Smooth muscle cell (in vitro differentiated cells): ENCODE measurements around the gene KIF5C. TPM values are rescaled to one million over a fixed set of nuclear protein-coding genes. Genes with fewer than 3 reads are reported as not detected.

Experiments
- DNase-seq: peaks from one replicate; lab custom pipeline; 2025; ENCODE audit not compliant: unreplicated experiment; lab: John Stamatoyannopoulos, UW
- H2AFZ ChIP-seq: fragments of 200-600 bp; sonication (generic); 2 replicates; pipeline ENCODE4 v1.6.0; 2016; ENCODE audit warnings: antibody characterized with exemption, low read depth, mild to moderate bottlenecking
- H3F3A ChIP-seq: fragments of 200-600 bp; sonication (generic); 2 replicates; pipeline ENCODE4 v1.6.0; 2017; ENCODE audit warnings: antibody characterized with exemption, low read depth
- H3K27ac ChIP-seq: fragments of 200-600 bp; sonication (generic); 2 replicates; pipeline ENCODE4 v1.5.1; 2016; ENCODE audit warnings: low read depth, mild to moderate bottlenecking
- H3K27me3 ChIP-seq: fragments of 200-600 bp; sonication (generic); 2 replicates; pipeline ENCODE4 v1.6.1; 2016; ENCODE audit warnings: low read depth, mild to moderate bottlenecking
- H3K36me3 ChIP-seq: fragments of 200-600 bp; sonication (generic); 2 replicates; pipeline ENCODE4 v1.5.1; 2016; ENCODE audit warnings: low read depth
- H3K4me1 ChIP-seq: fragments of 200-600 bp; sonication (generic); 2 replicates; pipeline ENCODE4 v1.5.1; 2016; ENCODE audit warnings: low read depth
- H3K4me2 ChIP-seq: fragments of 200-600 bp; sonication (generic); 2 replicates; pipeline ENCODE4 v1.6.0; 2016; ENCODE audit warnings: mild to moderate bottlenecking
- H3K4me3 ChIP-seq: fragments of 200-600 bp; sonication (generic); 2 replicates; pipeline ENCODE4 v1.5.1; 2016; ENCODE audit warnings: mild to moderate bottlenecking
- H3K79me2 ChIP-seq: fragments of 200-600 bp; sonication (generic); 2 replicates; pipeline ENCODE4 v1.6.0; 2016; ENCODE audit warnings: low read depth, mild to moderate bottlenecking
- H3K9ac ChIP-seq: fragments of 200-600 bp; sonication (generic); 2 replicates; pipeline ENCODE4 v1.6.0; 2016; ENCODE audit warnings: low read depth
- H3K9me3 ChIP-seq: fragments of 200-600 bp; sonication (generic); replicated peaks from 2 replicates; pipeline ENCODE4 v1.5.1; 2016; ENCODE audit warnings: low read depth
- H4K20me1 ChIP-seq: fragments of 200-600 bp; sonication (generic); 2 replicates; pipeline ENCODE4 v1.6.0; 2016; ENCODE audit warnings: low read depth
- WGBS: methylation state at CpG from one replicate; pipeline ENCODE4 v1.1.7; 2016; ENCODE audit warnings: low lambda C conversion rate; 5-methylcytosine and 5-hydroxymethylcytosine counted together
- polyA plus RNA-seq: library from polyadenylated mRNA; unstranded; fragments of >200 nt; fragmentation: Nextera tagmentation; extraction: Ambion mirVana; gene quantifications from 2 replicates; pipeline ENCODE4 v1.2.1, GENCODE V29; 2016
- total RNA-seq: library from RNA; depleted of rRNA; stranded (reverse); fragments of >200 nt; gene quantifications from 2 replicates; pipeline ENCODE4 v1.2.3, GENCODE V29; 2014
- TF ChIP-seq, protein P1 (sequence below): fragments of 200-600 bp; sonication (generic); IDR thresholded peaks from 2 replicates; pipeline ENCODE4 v1.5.1; 2017; ENCODE audit warnings: borderline replicate concordance, mild to moderate bottlenecking, antibody characterized with exemption; ENCODE audit not compliant: insufficient read depth, poor library complexity, severe bottlenecking

KIF5C gene
- total and polyA plus RNA-seq, 2 experiments from 2014 or later, result 0.09 to 1.4 TPM

DNA sequence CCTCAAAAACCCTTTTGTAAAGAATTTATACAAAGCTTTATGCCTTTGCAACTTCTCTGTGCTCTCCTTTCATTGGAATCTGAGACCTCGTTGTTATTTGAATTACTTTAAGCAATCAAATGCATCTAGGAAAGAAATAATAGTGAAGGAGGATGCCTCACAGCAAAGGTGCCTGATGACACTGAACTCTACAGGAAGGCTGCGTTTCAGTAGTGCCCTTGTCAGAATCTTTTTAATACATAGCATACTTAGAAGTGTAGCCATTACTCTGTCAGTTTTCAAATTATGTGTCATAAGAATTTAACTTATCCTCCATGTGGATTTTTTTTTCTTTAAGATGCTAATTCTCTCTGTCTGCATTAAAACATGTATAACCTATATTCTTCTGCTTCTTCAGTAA is 153.9 kb downstream of the KIF5C start:
- Histone ChIP-seq H2AFZ (no peak overlapping the region), H3K4me2 (no peak overlapping the region), H3K27me3 (peaks cover 7% of the 10 kb centered on the region), H3K4me1 (no peaks in the 10 kb centered on the region), H4K20me1 (no peaks in the 10 kb centered on the region), H3F3A (no peaks in the 10 kb centered on the region), H3K36me3 (no peaks in the 10 kb centered on the region), H3K9me3 (no peaks in the 10 kb centered on the region), H3K27ac (no peak overlapping the region), H3K9ac (no peak overlapping the region), H3K79me2 (no peaks in the 10 kb centered on the region), H3K4me3 (no peak overlapping the region)
- no peak for DNase-seq
- TF ChIP-seq, protein P1, sequence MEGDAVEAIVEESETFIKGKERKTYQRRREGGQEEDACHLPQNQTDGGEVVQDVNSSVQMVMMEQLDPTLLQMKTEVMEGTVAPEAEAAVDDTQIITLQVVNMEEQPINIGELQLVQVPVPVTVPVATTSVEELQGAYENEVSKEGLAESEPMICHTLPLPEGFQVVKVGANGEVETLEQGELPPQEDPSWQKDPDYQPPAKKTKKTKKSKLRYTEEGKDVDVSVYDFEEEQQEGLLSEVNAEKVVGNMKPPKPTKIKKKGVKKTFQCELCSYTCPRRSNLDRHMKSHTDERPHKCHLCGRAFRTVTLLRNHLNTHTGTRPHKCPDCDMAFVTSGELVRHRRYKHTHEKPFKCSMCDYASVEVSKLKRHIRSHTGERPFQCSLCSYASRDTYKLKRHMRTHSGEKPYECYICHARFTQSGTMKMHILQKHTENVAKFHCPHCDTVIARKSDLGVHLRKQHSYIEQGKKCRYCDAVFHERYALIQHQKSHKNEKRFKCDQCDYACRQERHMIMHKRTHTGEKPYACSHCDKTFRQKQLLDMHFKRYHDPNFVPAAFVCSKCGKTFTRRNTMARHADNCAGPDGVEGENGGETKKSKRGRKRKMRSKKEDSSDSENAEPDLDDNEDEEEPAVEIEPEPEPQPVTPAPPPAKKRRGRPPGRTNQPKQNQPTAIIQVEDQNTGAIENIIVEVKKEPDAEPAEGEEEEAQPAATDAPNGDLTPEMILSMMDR, result no peak
- WGBS, result 85% methylated on average over 2 of the region's 2 CpGs

DNA sequence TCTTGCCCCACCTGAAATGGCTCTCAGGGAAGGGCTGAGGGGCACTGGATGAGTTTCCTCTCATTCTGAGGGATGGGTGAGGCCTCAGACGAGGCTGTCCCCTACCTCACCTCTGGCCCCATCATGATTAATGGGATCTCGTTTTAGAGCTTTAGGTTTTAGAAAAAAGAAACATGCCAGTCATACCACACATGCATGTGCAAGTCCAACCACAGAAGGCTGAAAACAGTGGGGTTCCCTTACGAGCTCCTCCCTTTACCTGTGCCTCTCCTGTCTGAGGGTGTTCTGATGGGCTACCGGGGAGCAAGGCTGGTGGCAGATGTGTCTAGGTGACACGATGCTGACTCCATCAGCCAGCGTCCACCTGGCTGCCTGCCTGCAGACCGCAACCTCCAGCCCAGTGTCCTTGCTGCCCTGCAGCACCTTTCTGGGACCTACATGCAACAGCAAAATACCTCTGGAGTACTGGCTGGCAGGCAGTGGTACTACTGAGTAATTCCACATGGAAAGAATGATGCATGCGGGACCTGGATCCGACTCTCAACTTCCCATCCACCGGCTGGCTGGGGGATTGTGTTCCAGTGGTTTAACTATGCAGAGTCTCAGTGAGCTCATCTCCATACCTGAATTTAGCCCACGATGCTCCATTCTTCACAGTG is 154.4 kb downstream of the KIF5C start:
- Histone ChIP-seq H3K4me2 (no peak overlapping the region), H3K79me2 (no peaks in the 10 kb centered on the region), H4K20me1 (no peaks in the 10 kb centered on the region), H3F3A (no peaks in the 10 kb centered on the region), H3K36me3 (no peaks in the 10 kb centered on the region), H3K27ac (no peak overlapping the region), H2AFZ (no peak overlapping the region), H3K9me3 (no peaks in the 10 kb centered on the region), H3K4me1 (no peaks in the 10 kb centered on the region), H3K27me3 (peaks cover 11% of the 10 kb centered on the region), H3K4me3 (no peak overlapping the region), H3K9ac (no peak overlapping the region)
- TF ChIP-seq, protein P1, result no peak
- no peak for DNase-seq
- 77% methylated on average over 11 of the region's 11 CpGs for WGBS

DNA sequence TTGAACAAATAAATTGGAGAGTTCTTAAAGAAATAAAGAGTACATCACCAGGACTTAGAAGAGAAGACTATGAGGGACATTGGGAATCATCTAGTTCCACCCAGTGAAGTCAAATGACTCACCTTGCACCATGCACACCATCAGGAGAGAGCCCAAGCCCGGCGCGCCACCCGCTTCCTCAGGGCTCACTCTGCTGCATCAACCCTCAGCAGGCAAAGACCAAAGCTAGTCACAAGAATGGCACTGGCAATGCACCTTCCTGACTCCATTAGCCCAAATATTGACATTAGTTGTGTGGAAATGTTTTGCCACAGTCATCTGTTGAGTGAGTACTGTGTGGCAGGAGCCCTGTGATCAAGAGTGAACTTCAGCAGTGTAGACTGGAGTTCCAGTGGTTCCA is 156.4 kb downstream of the KIF5C start:
- no peak overlapping the region for H3K4me3 ChIP-seq
- TF ChIP-seq, protein P1, result no peak
- 98% methylated on average over 4 of the region's 4 CpGs for WGBS
- no peak overlapping the region for H3K27ac ChIP-seq
- no peaks in the 10 kb centered on the region for H3F3A ChIP-seq
- no peak overlapping the region for H3K9ac ChIP-seq
- DNase-seq, result no peak
- no peaks in the 10 kb centered on the region for H4K20me1 ChIP-seq
- H3K36me3 ChIP-seq, result no peaks in the 10 kb centered on the region
- no peaks in the 10 kb centered on the region for H3K4me1 ChIP-seq
- H3K4me2 ChIP-seq, result no peak overlapping the region
- H2AFZ ChIP-seq, result no peak overlapping the region
- peaks cover 25% of the 10 kb centered on the region for H3K27me3 ChIP-seq
- H3K79me2 ChIP-seq, result no peaks in the 10 kb centered on the region
- H3K9me3 ChIP-seq, result no peaks in the 10 kb centered on the region

DNA sequence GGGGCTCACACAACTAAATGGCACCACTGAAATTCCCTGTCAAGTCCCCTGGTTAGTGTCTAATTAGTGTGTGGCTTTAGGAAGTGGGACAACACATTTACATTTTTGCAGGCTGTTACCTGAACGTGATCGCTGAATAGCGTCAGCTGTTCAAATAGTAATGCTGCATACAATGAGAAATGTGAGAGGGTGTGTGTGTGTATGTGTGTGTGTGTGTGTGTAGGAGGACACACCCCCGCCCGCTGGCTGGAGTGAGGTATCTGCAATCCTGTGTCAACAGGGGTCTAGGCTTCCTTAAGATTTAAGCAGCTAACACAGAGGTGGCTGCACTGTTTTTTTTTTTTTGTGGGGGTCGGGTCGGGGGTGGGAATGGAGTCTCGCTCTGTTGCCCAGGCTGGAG is 158.7 kb downstream of the KIF5C start:
- H2AFZ ChIP-seq, result no peak overlapping the region
- H3K9ac ChIP-seq, result no peak overlapping the region
- no peaks in the 10 kb centered on the region for H3K4me1 ChIP-seq
- DNase-seq, result no peak
- H3F3A ChIP-seq, result no peaks in the 10 kb centered on the region
- no peak overlapping the region for H3K27ac ChIP-seq
- H3K36me3 ChIP-seq, result no peaks in the 10 kb centered on the region
- WGBS, result 87% methylated on average over 8 of the region's 8 CpGs
- TF ChIP-seq, protein P1, result no peak
- no peaks in the 10 kb centered on the region for H4K20me1 ChIP-seq
- H3K27me3 ChIP-seq, result peaks cover 40% of the 10 kb centered on the region
- no peak overlapping the region for H3K4me2 ChIP-seq
- no peak overlapping the region for H3K4me3 ChIP-seq
- H3K9me3 ChIP-seq, result no peaks in the 10 kb centered on the region
- H3K79me2 ChIP-seq, result no peaks in the 10 kb centered on the region
